NCI-H526 treated with DMSO at 0.1 percent for 48 hours (cell line): ENCODE data around the gene CDK11B.
"Not testable (repeated sequence)": the region's sequence is repeated elsewhere in the genome, so short reads cannot be mapped to it uniquely, and the experiment has no call there.

Experiments
- DNase-seq: peaks from one replicate; lab custom pipeline; 2025; lab: John Stamatoyannopoulos, UW

Gene CDK11B

GRCh38 chr1:1599030-1599934, 59.5 kb downstream of the CDK11B start:
- no peak for DNase-seq

GRCh38 chr1:1598720-1599029, 60.1 kb downstream of the CDK11B start:
- no peak for DNase-seq

GRCh38 chr1:1598051-1598719, 60.6 kb downstream of the CDK11B start:
- DNase-seq: no peak

- DNase-seq: no peak
These were observed 61.4 kb downstream of the CDK11B start for GRCh38 chr1:1597275-1597930.

- no peak for DNase-seq
These were observed 62.1 kb downstream of the CDK11B start for GRCh38 chr1:1596493-1597274.

- DNase-seq: not testable (repeated sequence)
These were observed 63.5 kb downstream of the CDK11B start for GRCh38 chr1:1595341-1595740.

- no peak for DNase-seq
These were observed 64.1 kb downstream of the CDK11B start for GRCh38 chr1:1594602-1595260.

GRCh38 chr1:1593834-1594601, 64.8 kb downstream of the CDK11B start:
- DNase-seq: no peak

GRCh38 chr1:1591452-1591851, 67.4 kb downstream of the CDK11B start:
- no peak for DNase-seq
